Kidney capillary endothelial cell (primary cell): Measurements from ENCODE around the gene PRMT7.

Experiments
- DNase-seq: peaks from one replicate; pipeline ENCODE4 v3.0.0-alpha.2; 2018; ENCODE audit warnings: low spot score

Gene PRMT7

GRCh38 chr16:68306633-68307032 lies 4.2 kb upstream of the PRMT7 start:
- no peak for DNase-seq

- no peak for DNase-seq
Measured at GRCh38 chr16:68309799-68310198, 1.0 kb upstream of the PRMT7 start.

- no peak for DNase-seq
Measured at GRCh38 chr16:68310437-68310773, 414 bp upstream of the PRMT7 start.

GRCh38 chr16:68313116-68313515 lies 2.3 kb downstream of the PRMT7 start:
- DNase-seq: no peak

- DNase-seq: no peak
Measured at GRCh38 chr16:68319185-68319908, 8.5 kb downstream of the PRMT7 start.

- DNase-seq: no peak
Measured at GRCh38 chr16:68324336-68324735, 13.5 kb downstream of the PRMT7 start.

GRCh38 chr16:68324780-68325357 lies 14.1 kb downstream of the PRMT7 start:
- peak; percentile 60 for DNase-seq

GRCh38 chr16:68328151-68328859 lies 17.5 kb downstream of the PRMT7 start:
- peak; percentile 74 for DNase-seq

GRCh38 chr16:68328860-68329390 lies 18.1 kb downstream of the PRMT7 start:
- no peak for DNase-seq

GRCh38 chr16:68331879-68332410 lies 21.1 kb downstream of the PRMT7 start:
- DNase-seq: no peak

GRCh38 chr16:68332411-68333121 lies 21.7 kb downstream of the PRMT7 start:
- DNase-seq: peak; percentile 97

- DNase-seq: no peak
Measured at GRCh38 chr16:68335175-68335574, 24.4 kb downstream of the PRMT7 start.

GRCh38 chr16:68338326-68339119 lies 27.7 kb downstream of the PRMT7 start:
- no peak for DNase-seq

- DNase-seq: no peak
Measured at GRCh38 chr16:68339214-68339613, 28.4 kb downstream of the PRMT7 start.

- DNase-seq: no peak
Measured at GRCh38 chr16:68342620-68343019, 31.8 kb downstream of the PRMT7 start.

- DNase-seq: no peak
Measured at GRCh38 chr16:68343137-68343536, 32.3 kb downstream of the PRMT7 start.

GRCh38 chr16:68344252-68344651 lies 33.4 kb downstream of the PRMT7 start:
- DNase-seq: no peak

GRCh38 chr16:68345351-68345810 lies 34.6 kb downstream of the PRMT7 start:
- no peak for DNase-seq

- DNase-seq: no peak
Measured at GRCh38 chr16:68345958-68346635, 35.3 kb downstream of the PRMT7 start.

- DNase-seq: no peak
Measured at GRCh38 chr16:68346892-68347480, 36.2 kb downstream of the PRMT7 start.
